Cerebellar cortex (tissue), 1 donor: Measurements from ENCODE around the gene CCDC18.
"Not testable (repeated sequence)": the region's sequence is repeated elsewhere in the genome, so short reads cannot be mapped to it uniquely, and the experiment has no call there.

ENCODE experiments used
- DNase-seq: peaks from one replicate; pipeline ENCODE4 v3.0.0-alpha.2; 2015; ENCODE audit warnings: low spot score

Gene CCDC18

GRCh38 chr1:93243233-93243632 lies 62.7 kb downstream of the CCDC18 start:
- not testable (repeated sequence) for DNase-seq

GRCh38 chr1:93244298-93245069 lies 64.0 kb downstream of the CCDC18 start:
- DNase-seq: no peak

- no peak for DNase-seq
These were observed 71.4 kb downstream of the CCDC18 start for GRCh38 chr1:93251966-93252365.

- no peak for DNase-seq
These were observed 72.1 kb downstream of the CCDC18 start for GRCh38 chr1:93252598-93252997.

GRCh38 chr1:93253516-93253915 lies 73.0 kb downstream of the CCDC18 start:
- DNase-seq: no peak

- DNase-seq: no peak
These were observed 74.9 kb downstream of the CCDC18 start for GRCh38 chr1:93255222-93256079.

GRCh38 chr1:93256433-93256832 lies 75.9 kb downstream of the CCDC18 start:
- DNase-seq: no peak

- DNase-seq: no peak
These were observed 77.4 kb downstream of the CCDC18 start for GRCh38 chr1:93257889-93258288.

- DNase-seq: not testable (repeated sequence)
These were observed 80.2 kb downstream of the CCDC18 start for GRCh38 chr1:93260726-93261125.

- DNase-seq: no peak
These were observed 82.1 kb downstream of the CCDC18 start for GRCh38 chr1:93262645-93263044.

GRCh38 chr1:93268888-93269287 lies 88.4 kb downstream of the CCDC18 start:
- not testable (repeated sequence) for DNase-seq

GRCh38 chr1:93275262-93275633 lies 94.7 kb downstream of the CCDC18 start:
- not testable (repeated sequence) for DNase-seq

- no peak for DNase-seq
These were observed 95.2 kb downstream of the CCDC18 start for GRCh38 chr1:93275634-93276295.

- not testable (repeated sequence) for DNase-seq
These were observed 97.0 kb downstream of the CCDC18 start for GRCh38 chr1:93277530-93277929.

- no peak for DNase-seq
These were observed 103.0 kb downstream of the CCDC18 start for GRCh38 chr1:93283496-93283895.

GRCh38 chr1:93288558-93288957 lies 108.0 kb downstream of the CCDC18 start:
- no peak for DNase-seq

GRCh38 chr1:93296555-93297154 lies 116.1 kb downstream of the CCDC18 start:
- no peak for DNase-seq

- DNase-seq: no peak
These were observed 120.6 kb downstream of the CCDC18 start for GRCh38 chr1:93301131-93301530.

- no peak for DNase-seq
These were observed 121.6 kb downstream of the CCDC18 start for GRCh38 chr1:93302078-93302477.

- DNase-seq: peak; percentile 74
These were observed 124.2 kb downstream of the CCDC18 start for GRCh38 chr1:93304716-93305138.

GRCh38 chr1:93306920-93307319 lies 126.4 kb downstream of the CCDC18 start:
- DNase-seq: no peak

- DNase-seq: no peak
These were observed 132.5 kb downstream of the CCDC18 start for GRCh38 chr1:93313026-93313425.
